Stimulated activated naive CD4-positive, alpha-beta T cell (primary cell): ENCODE data around the gene CLIP2.
"Not testable (repeated sequence)": the region's sequence is repeated elsewhere in the genome, so short reads cannot be mapped to it uniquely, and the experiment has no call there.

Experiments
- DNase-seq, 6 experiments: peaks; one replicate each; lab custom pipeline; 2025; lab: John Stamatoyannopoulos, UW

Gene CLIP2

GRCh38 chr7:74289018-74289658, at the start of gene CLIP2:
Gene CLIP2 (plus strand): TSS chr7:74289407. CDS start chr7:74317547, 28,140 bp downstream.
- DNase-seq: peak; percentile 47 to 76 (median 68)

DNA sequence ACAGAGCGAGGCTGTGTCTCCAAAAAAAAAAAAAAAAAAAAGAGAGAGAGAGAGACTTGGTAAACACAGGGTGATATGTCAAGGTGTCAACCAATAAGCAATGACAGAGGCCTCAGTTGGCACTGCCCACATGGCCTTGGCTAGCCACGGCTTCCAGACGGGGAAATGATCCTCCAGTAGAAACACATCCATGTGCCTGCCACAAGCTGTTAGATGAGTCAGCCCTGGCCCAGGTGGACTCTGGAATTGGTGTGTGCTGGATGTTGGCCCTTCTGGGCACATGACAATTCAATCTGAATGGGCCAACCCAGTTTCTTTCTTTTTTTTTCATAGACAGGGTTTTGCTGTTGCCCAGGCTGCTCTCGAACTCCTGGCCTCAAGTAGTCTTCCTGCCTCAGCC, 48.7 kb upstream of the CLIP2 start:
- no peak for DNase-seq

GRCh38 chr7:74242122-74242443, 47.1 kb upstream of the CLIP2 start:
- DNase-seq: no peak

GRCh38 chr7:74246497-74246896, 42.7 kb upstream of the CLIP2 start:
- no peak for DNase-seq

GRCh38 chr7:74248156-74248555, 41.1 kb upstream of the CLIP2 start:
- DNase-seq: no peak

DNA sequence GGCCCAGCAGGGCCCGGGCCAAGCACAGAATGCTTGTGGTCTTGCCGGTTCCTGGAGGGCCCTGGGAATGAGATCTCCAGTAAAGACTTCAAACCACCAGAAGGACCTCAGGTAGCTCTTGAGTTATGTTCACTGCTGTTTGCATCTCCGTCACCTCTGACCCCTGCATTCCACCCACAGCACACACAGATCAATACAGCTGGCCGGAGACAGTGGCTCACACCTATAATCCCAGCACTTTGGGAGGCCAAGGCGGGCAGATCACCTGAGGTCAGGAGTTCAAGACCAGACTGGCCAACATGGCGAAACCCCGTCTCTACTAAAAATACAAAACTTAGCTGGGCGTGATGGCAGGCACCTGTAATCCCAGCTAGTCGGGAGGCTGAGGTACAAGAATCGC, 40.1 kb upstream of the CLIP2 start:
- not testable (repeated sequence) for DNase-seq

GRCh38 chr7:74252893-74253292, 36.3 kb upstream of the CLIP2 start:
- DNase-seq: no peak

DNA sequence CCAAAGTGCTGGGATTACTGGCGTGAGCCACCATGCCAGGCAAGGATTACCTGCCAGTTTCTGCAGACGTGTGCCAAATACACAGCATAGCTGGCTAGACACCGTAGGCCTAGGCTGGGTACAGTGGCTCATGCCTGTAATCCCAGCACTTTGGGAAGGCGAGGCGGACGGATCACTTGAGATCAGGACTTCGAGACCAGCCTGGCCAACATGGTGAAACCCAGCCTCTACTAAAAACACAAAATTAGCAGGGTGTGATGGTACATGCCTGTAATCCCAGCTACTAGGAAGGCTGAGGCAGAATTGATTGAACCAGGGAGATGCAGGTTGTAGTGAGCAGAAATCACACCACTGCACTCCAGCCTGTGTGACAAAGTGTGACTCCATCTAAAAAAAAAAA, 35.9 kb upstream of the CLIP2 start:
- DNase-seq: no peak

- no peak for DNase-seq
These were observed 35.4 kb upstream of the CLIP2 start for GRCh38 chr7:74253835-74254128.

DNA sequence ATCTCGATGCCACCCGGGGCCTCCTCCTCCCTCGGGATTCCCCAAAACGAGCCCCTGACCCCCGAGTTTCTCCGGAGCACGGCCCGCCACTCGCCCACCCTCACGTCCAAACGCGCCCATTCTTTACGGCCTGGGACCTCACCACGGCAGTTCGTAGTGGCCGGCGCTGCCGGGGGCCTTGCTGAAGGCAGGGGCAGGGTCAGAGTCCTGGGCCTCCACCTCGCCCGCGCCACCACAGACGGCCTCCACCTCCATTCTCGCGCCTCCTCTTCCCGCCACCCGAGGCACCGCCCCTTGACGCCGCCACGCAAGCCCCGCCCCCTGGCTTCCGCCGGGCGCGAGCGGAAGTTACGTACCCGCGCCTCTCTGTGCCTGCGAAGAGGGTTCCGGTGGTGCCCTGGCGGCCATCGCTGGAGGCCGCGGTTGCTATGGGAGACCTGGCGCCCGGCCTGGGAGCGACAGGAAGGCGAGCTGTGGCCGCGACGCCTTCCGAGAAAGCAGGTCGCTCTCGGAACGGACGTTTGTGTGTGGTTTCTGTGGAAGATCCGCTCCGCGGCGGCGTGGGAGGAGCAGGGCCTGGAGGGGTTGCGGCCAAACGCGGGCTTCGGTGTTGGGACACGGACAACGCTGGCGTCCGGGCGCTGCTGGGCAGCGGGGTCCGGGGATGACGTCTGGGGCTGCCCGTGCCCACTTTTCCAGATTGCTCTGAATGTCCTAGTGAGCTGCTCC, 34.9 kb upstream of the CLIP2 start, which contains the start of gene RFC2:
Gene RFC2 (minus strand): TSS at position 271 of the 729 bp plus-strand sequence. CDS start 16 bp downstream, at position 255.
- DNase-seq: peak; percentile 90 to 97 (median 94)

DNA sequence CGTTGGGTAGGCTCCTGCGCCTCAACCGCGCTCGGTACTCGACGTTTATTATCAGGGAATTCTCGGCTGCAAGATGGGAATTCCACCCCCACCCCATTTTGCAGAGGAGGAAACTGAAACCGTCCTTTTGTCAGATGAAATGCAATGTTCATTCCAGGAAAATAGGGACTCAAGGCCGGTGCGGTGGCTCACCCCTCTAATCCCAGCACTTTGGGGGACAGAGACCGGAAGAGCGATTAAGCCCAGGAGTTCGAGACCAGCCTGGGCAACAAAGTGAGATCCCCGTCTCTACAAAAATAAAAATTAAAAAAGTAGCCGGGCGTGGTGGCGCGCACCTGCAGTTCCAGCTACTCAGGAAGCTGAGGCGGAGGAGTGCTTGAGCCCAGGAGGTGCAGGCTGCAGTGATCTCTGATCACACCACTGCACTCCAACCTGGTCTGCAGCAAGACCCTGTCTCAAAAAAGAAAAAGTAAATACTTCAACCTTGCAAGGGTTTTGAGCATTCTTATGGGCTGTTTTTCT, 34.3 kb upstream of the CLIP2 start:
- no peak for DNase-seq

DNA sequence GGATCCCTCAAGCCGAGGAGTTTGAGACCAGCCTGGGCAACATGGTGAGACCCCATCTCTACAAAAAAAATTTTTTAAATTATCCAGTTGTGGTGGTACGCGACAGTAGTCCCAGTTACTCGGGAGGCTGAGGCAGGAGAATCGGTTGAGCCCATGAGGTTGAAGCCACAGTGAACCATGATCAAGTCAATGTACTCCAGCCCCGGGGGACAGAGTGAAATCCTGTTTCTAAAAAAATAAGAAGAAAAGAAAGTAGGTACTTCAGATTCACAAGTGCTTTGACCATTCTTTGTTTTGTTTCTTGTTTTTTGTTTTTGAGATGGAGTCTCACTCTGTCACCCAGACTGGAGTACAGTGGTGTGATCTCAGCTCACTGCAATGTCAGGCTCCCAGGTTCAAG, 33.7 kb upstream of the CLIP2 start:
- DNase-seq: not testable (repeated sequence)

DNA sequence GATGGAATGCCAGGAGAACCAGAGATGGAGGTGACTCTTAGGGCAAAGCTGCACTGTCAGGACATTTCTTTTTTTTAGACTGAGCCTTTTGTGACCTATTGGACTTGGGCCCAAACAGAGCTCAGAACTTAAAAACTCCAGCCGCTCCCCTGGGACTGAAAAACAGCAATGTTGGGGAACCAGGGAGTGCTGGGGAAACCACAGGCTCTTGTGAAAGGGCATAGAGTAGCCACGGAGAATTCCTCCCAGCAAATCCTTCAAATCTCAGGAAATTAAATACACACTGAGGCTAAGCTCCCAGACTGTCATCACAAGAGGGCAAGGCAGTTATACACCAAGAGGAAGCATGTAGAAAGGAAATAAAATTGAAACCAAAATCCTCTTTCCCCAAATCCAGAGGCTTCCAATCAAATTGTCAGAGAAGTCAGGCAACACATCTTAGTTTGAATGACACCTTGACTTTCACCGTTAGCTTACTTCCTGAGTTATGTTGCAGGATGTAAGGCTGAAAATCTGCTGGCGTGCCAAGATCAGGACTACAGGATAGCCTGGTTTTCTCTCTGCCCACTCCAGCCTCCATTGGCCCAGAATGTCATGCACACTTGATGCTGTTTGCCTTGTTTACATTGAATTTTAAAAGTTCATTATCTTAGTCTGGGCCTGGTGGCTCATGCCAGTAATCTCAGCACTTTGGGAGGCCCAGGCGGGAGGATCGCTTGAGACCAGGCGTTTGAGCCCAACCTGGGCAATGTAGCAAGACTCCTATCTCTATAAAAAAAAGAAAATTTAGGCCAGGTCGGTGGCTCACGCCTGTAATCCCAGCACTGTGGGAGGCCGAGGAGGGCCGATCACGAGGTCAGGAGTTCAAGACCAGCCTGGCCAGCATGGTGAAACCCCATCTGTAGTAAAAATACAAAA, 32.5 kb upstream of the CLIP2 start:
- DNase-seq: no peak

DNA sequence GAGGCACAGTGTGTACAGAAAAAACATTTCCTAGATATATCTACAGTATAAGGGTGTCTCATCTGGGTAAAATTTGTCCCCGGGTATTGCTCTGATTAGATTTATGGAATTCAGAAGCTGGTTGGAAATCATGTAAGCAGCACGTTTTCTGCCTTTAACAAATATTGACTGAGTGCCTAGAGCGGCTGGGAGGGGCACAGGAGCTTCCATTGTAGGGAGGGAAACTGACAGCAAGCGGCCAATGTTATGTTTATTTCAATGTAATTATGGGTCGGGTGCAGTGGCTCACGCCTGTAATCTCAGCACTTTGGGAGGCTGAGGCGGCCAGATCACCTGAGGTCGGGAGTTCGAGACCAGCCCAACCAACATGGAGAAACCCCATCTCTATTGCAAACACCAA, 30.6 kb upstream of the CLIP2 start:
- no peak for DNase-seq

- DNase-seq: no peak
These were observed 26.4 kb upstream of the CLIP2 start for GRCh38 chr7:74262639-74263398.

GRCh38 chr7:74263399-74264120, 25.6 kb upstream of the CLIP2 start:
- no peak for DNase-seq

DNA sequence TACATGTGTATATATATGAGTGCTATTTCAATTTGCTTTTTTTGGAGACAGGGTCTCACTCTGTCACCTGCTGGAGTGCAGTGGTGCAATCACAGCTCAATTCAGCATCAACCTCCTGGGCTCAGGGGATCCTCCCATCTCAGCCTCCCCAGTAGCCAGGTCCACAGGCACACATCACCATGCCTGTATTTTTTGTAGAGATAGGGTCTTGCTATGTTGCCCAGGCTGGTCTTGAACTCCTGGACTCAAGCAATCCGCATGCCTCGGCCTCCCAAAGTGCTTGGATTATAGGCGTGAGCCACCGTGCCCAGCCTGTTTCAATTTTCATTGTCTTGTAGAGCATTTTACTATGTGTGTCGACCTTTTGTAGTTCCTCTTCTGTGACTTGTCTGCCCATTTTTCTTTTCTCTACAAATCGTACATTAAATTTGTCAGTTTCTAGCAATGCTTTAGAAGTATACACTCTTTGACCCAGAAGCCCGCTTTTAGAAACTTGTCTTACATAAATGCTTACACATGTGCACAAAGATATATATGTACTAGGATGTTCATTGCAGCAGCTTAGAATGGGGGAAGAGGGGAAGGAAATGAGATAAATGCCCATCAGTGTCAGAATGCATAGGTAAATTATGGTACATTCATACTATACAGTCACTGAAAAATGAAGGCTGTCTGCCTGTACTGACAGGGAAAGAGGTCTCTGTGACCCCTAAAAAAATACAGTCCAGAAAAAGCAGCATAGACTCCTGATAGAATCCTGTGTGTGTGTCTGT, 22.8 kb upstream of the CLIP2 start:
- no peak for DNase-seq

DNA sequence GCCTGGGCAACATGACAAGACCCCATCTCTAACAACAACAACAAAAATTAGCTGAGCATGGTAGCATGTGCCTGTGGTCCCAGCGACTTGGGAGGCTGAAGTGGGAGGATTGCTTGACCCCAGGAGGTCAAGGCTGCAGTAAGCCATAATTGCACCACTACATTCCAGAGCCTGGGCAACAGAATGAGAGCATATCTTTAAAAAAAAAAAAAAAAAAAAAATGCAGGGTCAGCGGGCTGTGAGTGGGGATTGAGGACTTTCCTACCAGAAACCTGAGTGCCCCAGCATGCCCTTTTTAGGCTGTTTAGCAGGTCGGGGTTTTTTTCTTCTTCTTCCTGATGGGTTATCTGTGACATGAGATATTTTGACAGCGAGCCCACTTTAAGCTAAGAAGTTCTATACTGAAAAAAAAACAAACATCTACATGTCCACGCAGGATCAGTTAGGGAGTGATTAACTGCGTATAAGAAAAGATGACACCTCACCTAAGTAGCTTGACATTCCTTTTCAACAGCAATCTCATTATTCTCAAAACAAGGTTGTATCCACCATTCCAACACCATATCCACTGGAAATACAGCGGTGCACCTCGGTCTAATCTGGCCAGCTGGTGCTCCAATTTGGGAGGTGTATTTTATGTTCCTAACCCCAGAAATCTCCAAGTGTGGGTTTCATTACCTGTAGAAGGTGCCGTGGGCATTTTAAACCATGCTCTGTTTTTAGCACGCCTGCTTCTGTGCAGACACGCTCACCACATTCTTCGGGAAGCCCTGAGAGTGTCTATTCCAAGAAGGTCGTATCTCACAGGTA, 21.2 kb upstream of the CLIP2 start:
- no peak for DNase-seq

- DNase-seq: peak; percentile 34 to 71 (median 56)
These were observed 19.4 kb upstream of the CLIP2 start for GRCh38 chr7:74269757-74270277.
